Nephron progenitor cell (in vitro differentiated cells): Measurements from ENCODE around the gene EEF1B2.

Experiments
- DNase-seq: peaks from one replicate; pipeline ENCODE4 v3.0.0; 2021
- H3K27ac Mint-ChIP-seq: 2 replicates; pipeline ENCODE4 v1.8.0; 2021; ENCODE audit warnings: mild to moderate bottlenecking, moderate library complexity, mixed read lengths
- H3K27me3 Mint-ChIP-seq: 2 replicates; pipeline ENCODE4 v1.8.0; 2021; ENCODE audit warnings: mild to moderate bottlenecking, low read depth, mixed read lengths; ENCODE audit not compliant: poor library complexity
- H3K36me3 Mint-ChIP-seq: 2 replicates; pipeline ENCODE4 v1.8.0; 2021; ENCODE audit warnings: low read depth, mixed read lengths
- H3K4me1 Mint-ChIP-seq: 2 replicates; pipeline ENCODE4 v1.8.0; 2021; ENCODE audit warnings: mixed read lengths
- H3K4me3 Mint-ChIP-seq: 2 replicates; pipeline ENCODE4 v1.8.0; 2021; ENCODE audit warnings: mild to moderate bottlenecking, moderate library complexity, mixed read lengths
- H3K9me3 Mint-ChIP-seq: 2 replicates; pipeline ENCODE4 v1.8.0; 2021; ENCODE audit warnings: mild to moderate bottlenecking, moderate library complexity, mixed read lengths
- TF ChIP-seq, protein P1 (sequence below): fragments of 200-600 bp; sonication (generic); IDR thresholded peaks from 2 replicates; pipeline ENCODE4 v1.5.0; 2021; ENCODE audit warnings: antibody characterized with exemption

EEF1B2 gene

DNA sequence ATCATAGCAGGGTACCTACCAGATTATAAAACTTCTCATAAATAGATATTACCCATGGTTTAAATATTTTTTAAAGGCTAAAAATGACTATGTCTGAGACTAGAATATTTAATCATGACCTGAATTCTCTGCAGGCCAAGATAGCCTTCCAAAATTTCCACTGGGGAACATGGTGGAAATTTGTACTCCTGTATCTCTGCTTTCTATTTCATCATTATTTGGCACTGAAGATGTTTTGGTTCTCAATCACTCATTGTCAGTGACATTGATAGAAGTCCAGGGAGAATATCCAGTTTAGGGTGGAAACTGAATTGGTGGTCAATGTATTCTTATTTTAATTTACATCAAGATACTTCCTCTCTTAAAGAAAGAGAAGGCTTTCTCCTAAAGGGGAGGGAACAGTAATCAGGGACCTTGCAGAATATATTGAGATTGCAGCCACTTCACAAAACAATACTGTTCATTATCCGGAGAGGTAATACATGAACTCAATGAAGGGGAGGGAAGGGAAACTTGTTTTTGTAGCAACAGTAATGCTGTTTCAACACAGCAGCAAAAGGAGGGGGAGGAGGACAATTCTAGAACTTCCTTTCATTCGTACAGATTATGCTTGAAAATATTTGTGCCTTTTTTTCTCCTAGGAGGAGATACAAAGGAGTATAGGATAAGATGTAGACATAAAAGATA, 34.1 kb downstream of the EEF1B2 start:
- Mint-ChIP-seq H3K4me1 (no peaks in the 10 kb centered on the region), H3K9me3 (no peaks in the 10 kb centered on the region), H3K27ac (no peak overlapping the region), H3K36me3 (no peaks in the 10 kb centered on the region), H3K4me3 (no peak overlapping the region), H3K27me3 (peaks cover 13% of the 10 kb centered on the region)
- TF ChIP-seq, protein P1, sequence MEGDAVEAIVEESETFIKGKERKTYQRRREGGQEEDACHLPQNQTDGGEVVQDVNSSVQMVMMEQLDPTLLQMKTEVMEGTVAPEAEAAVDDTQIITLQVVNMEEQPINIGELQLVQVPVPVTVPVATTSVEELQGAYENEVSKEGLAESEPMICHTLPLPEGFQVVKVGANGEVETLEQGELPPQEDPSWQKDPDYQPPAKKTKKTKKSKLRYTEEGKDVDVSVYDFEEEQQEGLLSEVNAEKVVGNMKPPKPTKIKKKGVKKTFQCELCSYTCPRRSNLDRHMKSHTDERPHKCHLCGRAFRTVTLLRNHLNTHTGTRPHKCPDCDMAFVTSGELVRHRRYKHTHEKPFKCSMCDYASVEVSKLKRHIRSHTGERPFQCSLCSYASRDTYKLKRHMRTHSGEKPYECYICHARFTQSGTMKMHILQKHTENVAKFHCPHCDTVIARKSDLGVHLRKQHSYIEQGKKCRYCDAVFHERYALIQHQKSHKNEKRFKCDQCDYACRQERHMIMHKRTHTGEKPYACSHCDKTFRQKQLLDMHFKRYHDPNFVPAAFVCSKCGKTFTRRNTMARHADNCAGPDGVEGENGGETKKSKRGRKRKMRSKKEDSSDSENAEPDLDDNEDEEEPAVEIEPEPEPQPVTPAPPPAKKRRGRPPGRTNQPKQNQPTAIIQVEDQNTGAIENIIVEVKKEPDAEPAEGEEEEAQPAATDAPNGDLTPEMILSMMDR, result no peak
- DNase-seq, result no peak

DNA sequence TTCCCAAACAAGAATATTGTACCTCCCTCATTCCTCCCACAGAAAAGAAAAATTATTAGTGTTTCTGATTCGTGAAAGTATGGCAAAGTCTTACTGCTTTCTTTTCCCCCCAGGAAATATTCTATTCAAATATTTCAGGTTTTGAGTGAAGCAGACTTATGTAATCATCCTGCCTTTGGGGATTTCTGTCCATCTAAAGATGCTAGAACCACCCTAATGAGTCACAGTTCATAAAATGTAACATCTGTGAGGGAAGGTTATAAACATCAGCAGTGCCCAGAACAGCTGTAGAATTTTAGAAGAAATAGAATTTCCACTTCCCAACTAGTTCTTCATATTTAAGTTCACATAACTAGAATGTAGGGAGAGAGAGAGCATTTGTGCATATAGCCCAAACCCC, 39.0 kb downstream of the EEF1B2 start:
- TF ChIP-seq, protein P1, result no peak
- Mint-ChIP-seq H3K27me3 (peaks cover 8% of the 10 kb centered on the region), H3K4me3 (no peak overlapping the region), H3K4me1 (no peaks in the 10 kb centered on the region), H3K27ac (no peak overlapping the region), H3K36me3 (no peaks in the 10 kb centered on the region), H3K9me3 (no peaks in the 10 kb centered on the region)
- no peak for DNase-seq

DNA sequence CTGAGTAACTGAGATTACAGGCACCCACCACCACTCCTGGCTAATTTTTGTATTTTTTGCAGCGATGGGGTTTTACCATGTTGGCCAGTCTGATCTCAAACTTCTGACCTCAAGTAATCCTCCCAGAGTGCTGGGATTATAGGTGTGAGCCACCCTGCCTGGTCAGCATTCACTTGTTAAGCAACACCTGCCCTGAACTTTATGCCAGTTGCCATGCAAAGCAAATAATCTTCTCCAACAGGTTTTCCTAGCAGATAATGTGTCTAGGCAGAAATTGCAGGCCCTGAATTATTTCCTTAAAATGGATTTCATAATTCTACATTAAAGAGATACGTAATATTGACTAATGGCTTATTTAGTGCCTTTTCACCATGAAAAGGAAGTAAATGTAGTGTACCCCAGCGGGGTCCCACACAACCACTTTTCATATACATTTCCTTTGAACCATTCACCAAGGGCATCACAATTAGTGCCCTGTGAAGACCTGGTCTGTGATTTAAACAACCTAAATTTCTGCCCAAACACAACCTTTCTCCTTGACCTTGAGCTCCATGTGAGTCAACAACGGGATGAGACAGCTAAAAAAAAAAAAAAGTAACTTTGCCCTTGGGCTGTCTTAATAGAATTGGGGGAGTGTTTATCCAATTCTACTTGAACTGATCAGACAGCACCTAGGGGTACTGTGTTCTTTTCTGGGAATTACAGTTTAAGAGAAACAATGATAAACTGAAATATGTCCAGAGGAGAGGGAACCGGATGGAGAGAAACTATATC, 41.6 kb downstream of the EEF1B2 start:
- H3K36me3 Mint-ChIP-seq, result no peaks in the 10 kb centered on the region
- peaks cover 7% of the 10 kb centered on the region for H3K27me3 Mint-ChIP-seq
- H3K4me3 Mint-ChIP-seq, result no peak overlapping the region
- H3K4me1 Mint-ChIP-seq, result no peaks in the 10 kb centered on the region
- H3K9me3 Mint-ChIP-seq, result no peaks in the 10 kb centered on the region
- no peak for DNase-seq
- TF ChIP-seq, protein P1, result no peak
- H3K27ac Mint-ChIP-seq, result no peak overlapping the region

DNA sequence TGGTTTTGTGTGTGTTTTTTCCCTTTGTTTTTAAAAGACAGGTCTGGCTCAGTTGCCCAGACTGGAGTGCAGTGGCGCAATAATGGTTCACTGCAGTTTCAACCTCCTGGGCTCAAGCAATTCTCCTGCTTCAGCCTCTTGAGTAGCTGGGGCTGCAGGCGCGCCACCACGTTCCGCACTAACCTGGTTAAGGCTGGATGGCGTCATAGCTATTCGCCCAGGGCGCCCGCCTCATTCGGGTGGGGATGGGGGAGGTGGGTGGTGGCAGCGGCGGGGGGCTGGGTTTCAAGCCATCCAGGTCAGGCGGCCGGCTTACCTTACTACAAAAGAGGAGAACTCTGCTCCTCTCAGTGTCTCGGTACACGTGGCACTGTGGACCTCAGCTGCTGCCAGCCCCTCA, 42.8 kb downstream of the EEF1B2 start:
- Mint-ChIP-seq H3K4me3 (no peak overlapping the region), H3K27ac (no peak overlapping the region), H3K4me1 (no peaks in the 10 kb centered on the region), H3K9me3 (no peaks in the 10 kb centered on the region), H3K36me3 (no peaks in the 10 kb centered on the region), H3K27me3 (peaks cover 4% of the 10 kb centered on the region)
- TF ChIP-seq, protein P1, result no peak
- no peak for DNase-seq

DNA sequence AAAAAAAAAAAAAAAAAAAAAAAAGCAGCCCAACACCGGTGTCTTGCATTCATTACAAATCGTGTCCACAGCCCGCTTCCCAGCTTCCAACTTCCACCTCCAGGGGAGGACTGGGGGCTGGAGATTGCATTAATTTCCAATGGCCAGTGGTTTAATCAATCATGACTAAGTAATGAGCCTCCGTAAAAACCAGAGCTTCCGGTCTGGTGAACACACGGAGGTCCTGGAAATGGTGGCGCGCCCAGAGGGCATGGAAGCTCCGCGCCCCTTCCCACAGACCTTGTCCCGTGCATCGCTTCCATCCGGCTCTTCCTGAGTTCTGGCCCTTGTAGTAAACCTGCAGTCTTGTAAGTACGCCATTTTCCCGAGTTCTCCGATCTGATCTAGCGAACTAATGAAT, 43.6 kb downstream of the EEF1B2 start:
- peaks cover 4% of the 10 kb centered on the region for H3K27me3 Mint-ChIP-seq
- H3K36me3 Mint-ChIP-seq, result no peaks in the 10 kb centered on the region
- H3K27ac Mint-ChIP-seq, result no peak overlapping the region
- TF ChIP-seq, protein P1, result no peak
- H3K4me1 Mint-ChIP-seq, result no peaks in the 10 kb centered on the region
- DNase-seq, result no peak
- H3K9me3 Mint-ChIP-seq, result no peaks in the 10 kb centered on the region
- H3K4me3 Mint-ChIP-seq, result no peak overlapping the region
